K562 (cell line): Measurements from ENCODE around the gene ABCC9. TPM values are rescaled to one million over a fixed set of nuclear protein-coding genes. Genes with fewer than 3 reads are reported as not detected.

Source experiments
- POLR2G ChIP-seq: fragments of 200-400 bp; formaldehyde crosslinking; IDR thresholded peaks from 2 replicates; pipeline ENCODE4 v1.6.1; 2017; ENCODE audit warnings: low read depth, mild to moderate bottlenecking, antibody characterized with exemption, low read length, moderate library complexity
- polyA plus RNA-seq, 8 experiments: library from polyadenylated mRNA; depleted of rRNA in 4 of 8; stranded (reverse) in 5 of 8; unstranded in 3 of 8; fragments of >200 nt; fragmentation: Nextera tagmentation in 2 of 8; fragmentation: Illumina TruSeq in 1 of 8; extraction: Ambion mirVana in 2 of 8; extraction: Trizol in 1 of 8; gene quantifications; 2 replicates each; pipeline versions ENCODE4 v1.2.1 to v1.2.3, GENCODE V29; 2011 to 2014; ENCODE audit warnings: inconsistent platforms in 1 of 8, missing spikeins in 1 of 8
- total RNA-seq, 7 experiments: library from RNA; depleted of rRNA in 6 of 7; stranded (reverse); fragments of >200 nt in 6 of 7; fragmentation: Illumina TruSeq in 2 of 7; extraction: Trizol in 2 of 7; gene quantifications; 2 replicates each; pipeline versions ENCODE4 v1.2.1 to v1.2.3, GENCODE V29; 2011 to 2021; ENCODE audit warnings: low replicate concordance in 1 of 7
- TF ChIP-seq, protein P1 (sequence below), 2 experiments: fragments of 450-650 bp in 1 of 2; sonication (generic) in 1 of 2; formaldehyde crosslinking in 1 of 2; IDR thresholded peaks; 2 replicates each; pipeline versions ENCODE4 v1.7.1 to v1.9.0; 2016 to 2022; ENCODE audit warnings: inconsistent platforms in 1 of 2, mild to moderate bottlenecking in 1 of 2, missing genetic modification reagents in 1 of 2

The ABCC9 gene
- total and polyA plus RNA-seq, 9 of the 15 experiments (the other 6 are each of a cell fraction or from before 2014, with no cell fraction given): 0.05 to 0.40 (median 0.18) TPM

GRCh38 chr12:21941506-21942376 lies 515 bp upstream of the ABCC9 start (continued):
- TF ChIP-seq, protein P1, sequence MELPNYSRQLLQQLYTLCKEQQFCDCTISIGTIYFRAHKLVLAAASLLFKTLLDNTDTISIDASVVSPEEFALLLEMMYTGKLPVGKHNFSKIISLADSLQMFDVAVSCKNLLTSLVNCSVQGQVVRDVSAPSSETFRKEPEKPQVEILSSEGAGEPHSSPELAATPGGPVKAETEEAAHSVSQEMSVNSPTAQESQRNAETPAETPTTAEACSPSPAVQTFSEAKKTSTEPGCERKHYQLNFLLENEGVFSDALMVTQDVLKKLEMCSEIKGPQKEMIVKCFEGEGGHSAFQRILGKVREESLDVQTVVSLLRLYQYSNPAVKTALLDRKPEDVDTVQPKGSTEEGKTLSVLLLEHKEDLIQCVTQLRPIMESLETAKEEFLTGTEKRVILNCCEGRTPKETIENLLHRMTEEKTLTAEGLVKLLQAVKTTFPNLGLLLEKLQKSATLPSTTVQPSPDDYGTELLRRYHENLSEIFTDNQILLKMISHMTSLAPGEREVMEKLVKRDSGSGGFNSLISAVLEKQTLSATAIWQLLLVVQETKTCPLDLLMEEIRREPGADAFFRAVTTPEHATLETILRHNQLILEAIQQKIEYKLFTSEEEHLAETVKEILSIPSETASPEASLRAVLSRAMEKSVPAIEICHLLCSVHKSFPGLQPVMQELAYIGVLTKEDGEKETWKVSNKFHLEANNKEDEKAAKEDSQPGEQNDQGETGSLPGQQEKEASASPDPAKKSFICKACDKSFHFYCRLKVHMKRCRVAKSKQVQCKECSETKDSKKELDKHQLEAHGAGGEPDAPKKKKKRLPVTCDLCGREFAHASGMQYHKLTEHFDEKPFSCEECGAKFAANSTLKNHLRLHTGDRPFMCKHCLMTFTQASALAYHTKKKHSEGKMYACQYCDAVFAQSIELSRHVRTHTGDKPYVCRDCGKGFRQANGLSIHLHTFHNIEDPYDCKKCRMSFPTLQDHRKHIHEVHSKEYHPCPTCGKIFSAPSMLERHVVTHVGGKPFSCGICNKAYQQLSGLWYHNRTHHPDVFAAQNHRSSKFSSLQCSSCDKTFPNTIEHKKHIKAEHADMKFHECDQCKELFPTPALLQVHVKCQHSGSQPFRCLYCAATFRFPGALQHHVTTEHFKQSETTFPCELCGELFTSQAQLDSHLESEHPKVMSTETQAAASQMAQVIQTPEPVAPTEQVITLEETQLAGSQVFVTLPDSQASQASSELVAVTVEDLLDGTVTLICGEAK (IDR thresholded peaks at IDR 0.05): no peak
- TF ChIP-seq, protein P1 (CRISPR knock-in tag; IDR thresholded peaks at IDR 0.05): no peak
- 0 out of 2 replicates have a peak, but pooled peaks have one; percentile 28 for TF ChIP-seq POLR2G
- TF ChIP-seq, all 486 proteins: peak for 3
